Peyer's patch (tissue), 4 donors: ENCODE measurements around the gene FOCAD.

Experiments used
- POLR2A ChIP-seq, 2 donors: fragments of 450-650 bp; IDR thresholded peaks; one replicate each; pipeline ENCODE4 v1.5.1; 2017; ENCODE audit warnings: antibody characterized with exemption in 2 of 2, mild to moderate bottlenecking in 2 of 2, moderate library complexity in 2 of 2
- TF ChIP-seq, protein P1 (sequence below), 6 experiments: fragments of 450-650 bp in 4 of 6; fragments of 200-600 bp in 2 of 6; sonication (generic) in 1 of 6; IDR thresholded peaks; one replicate each; pipeline ENCODE4 v1.5.1; 2017 to 2019; ENCODE audit warnings: antibody characterized with exemption in 6 of 6, mild to moderate bottlenecking in 3 of 6, moderate library complexity in 1 of 6

DNA sequence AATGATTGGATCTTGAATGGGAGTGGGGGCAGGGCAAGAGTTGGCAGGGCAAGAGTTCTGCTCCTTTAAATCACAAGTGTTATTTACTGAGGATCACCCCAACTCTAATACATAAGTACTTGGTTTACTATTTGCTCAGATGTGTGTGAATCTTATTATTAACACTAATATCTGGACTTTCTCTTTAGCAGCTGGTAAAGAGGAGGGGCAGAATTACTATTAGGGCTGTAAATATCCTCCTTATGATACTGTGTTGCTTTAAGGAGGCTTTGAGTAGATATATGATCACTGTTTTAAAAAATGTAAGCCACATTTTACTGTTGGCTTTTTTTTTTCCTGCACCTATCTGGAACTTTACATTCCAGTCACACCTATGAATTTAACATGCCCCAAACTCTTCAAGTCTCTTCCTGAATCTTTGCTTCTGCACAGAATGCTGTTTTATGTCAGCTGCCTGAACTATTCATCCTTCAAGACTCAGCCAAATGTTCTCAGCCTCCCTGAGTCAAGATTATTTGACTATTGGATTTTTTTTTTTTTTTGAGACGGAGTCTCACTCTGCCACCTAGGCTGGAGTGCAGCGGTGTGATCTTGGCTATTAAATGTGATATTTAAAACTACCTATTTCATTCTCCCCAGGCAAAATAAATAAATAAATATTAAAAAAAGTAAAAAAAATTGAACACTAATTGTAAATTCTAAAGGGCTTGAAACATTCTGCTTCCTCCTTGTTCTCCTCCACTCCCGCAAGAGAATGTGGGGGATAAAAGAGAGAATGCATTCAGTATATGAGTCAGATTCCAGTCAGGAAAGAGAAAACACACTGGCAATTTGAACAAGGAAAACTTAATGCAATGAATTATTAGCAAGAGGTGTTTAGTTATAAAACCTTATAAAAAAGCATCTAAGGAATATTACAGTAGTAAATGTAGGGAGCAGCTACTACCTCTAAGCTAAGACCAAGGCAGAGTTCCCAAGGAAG, 99.3 kb downstream of the FOCAD start:
- TF ChIP-seq POLR2A (IDR thresholded peaks at IDR 0.05) = no peak
- TF ChIP-seq, protein P1, sequence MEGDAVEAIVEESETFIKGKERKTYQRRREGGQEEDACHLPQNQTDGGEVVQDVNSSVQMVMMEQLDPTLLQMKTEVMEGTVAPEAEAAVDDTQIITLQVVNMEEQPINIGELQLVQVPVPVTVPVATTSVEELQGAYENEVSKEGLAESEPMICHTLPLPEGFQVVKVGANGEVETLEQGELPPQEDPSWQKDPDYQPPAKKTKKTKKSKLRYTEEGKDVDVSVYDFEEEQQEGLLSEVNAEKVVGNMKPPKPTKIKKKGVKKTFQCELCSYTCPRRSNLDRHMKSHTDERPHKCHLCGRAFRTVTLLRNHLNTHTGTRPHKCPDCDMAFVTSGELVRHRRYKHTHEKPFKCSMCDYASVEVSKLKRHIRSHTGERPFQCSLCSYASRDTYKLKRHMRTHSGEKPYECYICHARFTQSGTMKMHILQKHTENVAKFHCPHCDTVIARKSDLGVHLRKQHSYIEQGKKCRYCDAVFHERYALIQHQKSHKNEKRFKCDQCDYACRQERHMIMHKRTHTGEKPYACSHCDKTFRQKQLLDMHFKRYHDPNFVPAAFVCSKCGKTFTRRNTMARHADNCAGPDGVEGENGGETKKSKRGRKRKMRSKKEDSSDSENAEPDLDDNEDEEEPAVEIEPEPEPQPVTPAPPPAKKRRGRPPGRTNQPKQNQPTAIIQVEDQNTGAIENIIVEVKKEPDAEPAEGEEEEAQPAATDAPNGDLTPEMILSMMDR (IDR thresholded peaks at IDR 0.05) = no peak
